DOHH2 (cell line): ENCODE measurements around the gene BMPER.

Source experiments
- CTCF ChIP-seq: fragments of 200-600 bp; sonication (generic); IDR thresholded peaks from one replicate; pipeline ENCODE4 v1.5.1; 2014; ENCODE audit warnings: antibody characterized with exemption, mild to moderate bottlenecking, low read depth, low read length; ENCODE audit not compliant: poor library complexity, severe bottlenecking
- EZH2phosphoT487 ChIP-seq: fragments of 200-600 bp; sonication (generic); IDR thresholded peaks from 2 replicates; pipeline ENCODE4 v1.6.1; 2017; ENCODE audit warnings: borderline replicate concordance, mild to moderate bottlenecking, antibody characterized with exemption, low read length, moderate library complexity, mixed read lengths

- no peak for TF ChIP-seq CTCF
- no peak for TF ChIP-seq EZH2phosphoT487
Observed at GRCh38 chr7:34036972-34037792, 131.8 kb downstream of the BMPER start.
